ENCODE data around the gene PGBD4.
"Not testable (repeated sequence)": the region's sequence is repeated elsewhere in the genome, so short reads cannot be mapped to it uniquely, and the experiment has no call there.

Gene PGBD4

GRCh38 chr15:34114739-34115138 is 12.9 kb downstream of the PGBD4 start:
- DNase-seq = no peak

DNA sequence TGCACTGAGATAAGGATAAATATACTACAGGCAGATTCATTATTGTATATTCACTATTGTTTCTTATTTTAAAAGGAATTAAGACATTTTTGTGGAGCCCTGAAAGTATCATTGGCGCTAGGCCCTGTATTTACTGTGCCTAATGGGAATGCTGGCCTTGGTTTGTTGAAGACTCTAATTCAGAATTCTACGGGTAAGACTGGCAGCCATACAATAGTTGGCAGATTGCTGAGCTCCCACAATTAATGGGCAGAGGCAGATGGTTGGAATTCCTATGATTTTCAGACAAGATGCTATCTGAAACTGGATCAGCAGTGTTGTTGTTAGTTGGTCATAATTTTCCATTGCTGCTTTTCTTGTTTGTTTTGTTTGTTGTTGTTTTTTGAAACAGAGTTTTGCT is 14.7 kb downstream of the PGBD4 start:
- no peak for DNase-seq

DNA sequence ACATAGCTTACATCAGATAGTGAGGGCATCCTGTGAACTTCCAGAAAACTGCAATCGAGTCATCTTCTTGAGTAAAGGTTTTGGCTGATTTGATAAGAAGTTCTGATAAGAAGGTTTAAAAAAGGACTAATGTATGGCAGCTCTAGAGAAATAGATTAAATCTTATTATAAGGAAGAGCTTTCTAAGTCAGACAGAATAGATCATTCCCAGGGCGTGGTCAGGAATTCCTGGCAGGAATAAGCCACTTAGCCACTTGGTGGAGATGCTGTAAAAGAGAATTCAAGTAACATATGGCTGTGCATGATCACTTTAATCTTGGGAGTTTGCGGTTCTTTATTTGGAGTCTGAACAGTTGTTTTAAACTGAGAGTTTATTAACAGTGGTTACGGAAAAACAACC is 17.4 kb downstream of the PGBD4 start:
- no peak for DNase-seq

DNA sequence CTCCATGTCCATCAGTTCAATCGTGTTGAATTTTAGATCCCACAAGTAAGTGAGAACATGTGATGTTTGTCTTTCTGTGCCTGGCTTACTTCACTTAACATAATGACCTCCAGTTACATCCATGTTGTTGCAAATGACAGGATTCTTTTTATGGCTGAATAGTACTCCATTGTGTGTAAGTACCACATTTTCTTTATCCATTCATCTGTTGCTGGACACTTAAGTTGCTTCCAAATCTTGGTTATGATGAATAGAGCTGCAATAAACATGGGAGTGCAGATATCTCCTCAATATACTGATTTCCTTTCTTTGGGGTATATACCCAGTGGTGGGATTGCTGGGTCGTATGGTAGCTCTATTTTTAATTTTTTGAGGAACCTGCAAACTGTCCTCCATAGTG is 18.5 kb downstream of the PGBD4 start:
- not testable (repeated sequence) for DNase-seq

GRCh38 chr15:34121786-34122185 is 19.9 kb downstream of the PGBD4 start:
- DNase-seq = not testable (repeated sequence)

DNA sequence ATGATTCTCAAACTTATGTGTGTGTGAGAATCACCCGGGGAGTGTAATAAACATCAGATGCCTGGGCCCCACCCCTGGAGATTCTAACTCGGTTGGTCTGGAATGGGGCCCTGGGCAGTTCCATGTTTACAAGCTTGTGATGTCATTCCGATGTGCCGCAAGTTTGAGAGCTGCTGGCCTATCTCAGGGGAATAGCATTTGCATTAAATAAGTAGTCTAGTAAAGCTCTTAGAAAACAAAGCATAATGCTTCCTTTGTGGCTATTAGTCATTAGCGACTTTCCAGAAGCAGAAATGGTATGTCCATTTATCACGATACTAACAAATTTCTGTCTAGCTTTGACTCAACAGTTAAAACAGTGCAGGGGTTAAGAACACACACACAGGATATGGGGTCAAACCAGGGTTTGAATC is 20.9 kb downstream of the PGBD4 start:
- no peak for DNase-seq

DNA sequence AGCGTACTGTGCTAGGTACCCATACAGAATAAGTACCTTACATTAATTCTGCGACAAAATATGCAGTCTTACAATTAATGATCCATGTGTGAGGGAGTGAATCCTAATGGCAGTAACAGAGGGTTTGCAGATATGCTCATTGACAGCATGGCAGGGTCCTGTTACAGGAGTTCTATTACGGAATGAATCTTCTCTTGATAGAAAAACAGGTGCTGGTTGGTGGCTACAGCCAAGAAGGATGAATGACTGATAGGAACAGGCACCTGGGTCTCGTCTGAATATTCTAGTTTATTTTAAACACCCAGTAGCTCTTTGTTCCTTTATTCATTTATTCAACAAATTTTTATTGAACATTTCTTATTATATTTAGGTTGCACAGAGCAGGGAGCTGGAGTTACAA is 22.8 kb downstream of the PGBD4 start:
- DNase-seq = no peak

- no peak for DNase-seq
Observed at GRCh38 chr15:34125945-34126344, 24.1 kb downstream of the PGBD4 start.

DNA sequence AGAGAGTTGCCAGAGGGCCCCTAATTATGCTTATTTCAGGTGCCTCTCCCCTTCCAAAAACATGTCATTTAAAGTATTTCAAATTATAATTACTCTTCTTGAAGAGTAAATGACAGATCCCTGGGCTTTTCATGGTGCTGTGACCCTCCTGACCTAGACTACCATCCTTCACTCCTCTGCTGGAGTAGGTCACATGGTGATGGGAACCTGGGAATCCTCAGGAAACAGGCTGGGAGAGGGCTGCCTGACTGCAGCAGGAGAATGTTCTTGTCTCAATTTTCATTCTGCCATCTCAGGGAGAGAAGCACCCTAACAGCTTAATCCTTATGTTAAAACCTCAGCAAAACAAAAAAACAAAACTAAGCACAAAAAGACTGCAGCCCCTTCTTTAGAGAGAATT is 24.6 kb downstream of the PGBD4 start:
- DNase-seq = no peak

DNA sequence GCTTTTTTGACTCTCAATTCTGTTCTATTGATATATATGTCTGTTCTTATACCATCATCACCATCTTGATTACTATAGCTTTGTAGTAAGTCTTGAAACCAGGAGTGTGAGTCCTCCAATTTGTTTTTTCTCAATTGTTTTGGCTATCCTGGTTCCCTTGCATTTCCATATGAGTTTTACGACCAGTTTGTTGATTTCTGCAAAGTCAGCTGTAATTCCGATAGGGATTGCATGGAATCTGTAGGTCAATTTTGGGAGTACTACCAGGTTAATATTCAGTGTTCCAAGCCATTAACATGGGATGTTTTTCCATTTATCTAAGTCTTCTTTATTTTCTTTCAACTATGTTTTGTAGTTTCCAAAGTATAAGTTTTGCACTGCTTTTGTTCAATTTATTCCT is 27.0 kb downstream of the PGBD4 start:
- DNase-seq = no peak

- no peak for DNase-seq
Observed at GRCh38 chr15:34132881-34133280, 31.0 kb downstream of the PGBD4 start.

GRCh38 chr15:34133511-34133910 is 31.6 kb downstream of the PGBD4 start:
- DNase-seq = no peak

DNA sequence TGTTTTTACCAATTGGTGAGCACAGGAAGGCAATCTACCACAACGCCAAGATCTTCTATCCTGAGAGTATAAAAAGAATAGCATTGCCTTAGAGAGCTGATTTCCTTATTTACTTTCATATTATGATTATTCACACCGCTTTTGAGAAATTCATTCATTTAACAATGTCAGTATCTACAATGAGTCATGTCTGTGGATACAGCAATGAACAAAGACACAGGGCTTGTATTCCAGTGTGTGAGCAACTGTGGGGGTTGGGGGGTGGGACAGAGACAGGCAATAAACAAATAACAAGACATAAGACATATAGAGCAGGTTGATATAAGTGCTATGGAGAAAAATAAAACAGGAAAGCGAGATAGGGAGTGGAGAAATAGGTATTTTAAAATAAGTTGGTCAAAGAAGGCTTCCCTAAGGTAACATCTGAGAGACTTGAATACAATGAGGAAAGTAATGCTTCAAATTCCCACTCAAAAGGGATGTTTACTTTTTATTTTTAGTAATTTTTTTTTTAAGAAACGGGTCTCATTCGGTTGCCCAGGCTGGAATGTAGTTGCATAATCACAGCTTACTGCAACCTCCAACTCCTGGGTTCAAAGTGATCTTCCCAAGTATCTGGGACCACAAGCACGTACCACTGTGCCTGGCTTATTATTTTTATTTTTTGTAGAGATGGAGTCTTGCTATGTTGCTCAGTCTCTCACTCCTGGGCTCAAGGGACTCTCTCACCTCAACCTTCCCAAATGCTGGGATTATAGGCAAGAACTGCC is 45.7 kb downstream of the PGBD4 start:
- DNase-seq = no peak

DNA sequence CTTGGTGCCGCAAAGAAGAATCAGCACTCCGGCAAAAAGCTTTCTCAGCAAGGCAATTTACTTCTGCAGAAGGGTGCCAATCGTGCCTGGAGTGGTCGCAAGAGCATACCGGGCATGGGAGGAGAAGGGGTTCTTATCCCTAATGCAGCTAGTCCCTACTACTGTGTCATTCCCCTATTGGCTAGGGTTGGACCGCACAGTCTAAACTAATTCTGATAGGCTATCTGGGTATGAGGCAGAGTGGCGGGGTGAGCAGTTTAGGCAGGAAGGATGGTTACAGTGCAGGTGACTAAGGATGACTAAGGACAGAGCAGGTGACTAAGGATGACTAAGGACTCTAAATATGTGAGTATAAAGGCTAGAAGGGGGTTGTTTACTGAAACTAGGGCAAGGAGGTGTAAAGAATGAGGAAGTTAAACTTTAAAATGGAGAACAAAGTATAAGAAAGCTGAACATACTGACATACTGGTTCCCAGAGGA is 52.9 kb downstream of the PGBD4 start:
- DNase-seq = no peak

DNA sequence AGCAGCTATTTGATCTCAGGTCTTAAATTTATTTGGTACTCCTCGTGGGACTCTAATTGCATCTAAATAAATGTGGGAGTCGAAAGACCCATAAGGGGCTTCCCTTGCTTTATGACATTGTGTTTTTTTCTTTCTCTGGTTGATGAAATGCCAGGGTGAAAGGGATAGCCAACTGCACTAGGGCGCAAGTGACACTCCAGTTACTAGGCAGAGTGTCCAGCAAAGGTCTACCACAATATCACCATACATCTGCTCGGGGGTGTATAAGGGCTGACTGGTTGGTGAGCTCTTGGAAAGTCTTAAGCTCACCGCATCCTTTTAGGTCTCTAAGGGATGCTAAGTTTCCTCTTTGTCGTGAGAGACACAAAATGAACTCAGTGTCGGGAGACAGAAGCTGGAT is 54.0 kb downstream of the PGBD4 start:
- no peak for DNase-seq

Measured in activated gamma-delta T cell (primary cell).